ENCODE data around the gene ITGA6.

Gene ITGA6

DNA sequence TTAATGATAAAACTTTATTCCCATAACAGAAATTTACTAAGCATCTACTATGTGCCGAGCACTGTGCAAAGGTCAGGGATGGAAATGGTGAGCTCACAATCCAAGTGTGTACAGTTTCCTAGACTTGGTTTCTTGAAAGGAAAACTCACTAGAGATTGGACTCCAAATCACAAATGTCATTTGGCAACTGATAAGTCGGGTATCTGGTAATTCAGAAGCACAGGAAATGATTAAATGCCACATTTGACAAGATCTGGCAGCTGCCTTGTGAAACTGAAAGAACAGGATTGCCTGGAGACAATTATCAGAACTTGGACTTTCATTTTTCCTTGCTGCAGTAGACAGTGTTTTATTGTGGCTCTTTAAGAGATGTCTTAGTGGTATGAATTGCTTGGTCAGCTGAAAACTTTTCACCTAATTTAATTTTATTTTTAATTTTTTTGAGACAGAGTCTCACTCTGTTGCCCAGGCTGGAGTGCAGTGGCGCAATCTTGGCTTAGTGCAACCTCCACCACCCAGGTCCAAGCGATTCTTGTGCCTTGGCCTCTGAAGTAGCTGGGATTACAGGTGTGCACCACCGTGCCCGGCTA is 19.2 kb downstream of the ITGA6 start:
- TF ChIP-seq, protein P1, sequence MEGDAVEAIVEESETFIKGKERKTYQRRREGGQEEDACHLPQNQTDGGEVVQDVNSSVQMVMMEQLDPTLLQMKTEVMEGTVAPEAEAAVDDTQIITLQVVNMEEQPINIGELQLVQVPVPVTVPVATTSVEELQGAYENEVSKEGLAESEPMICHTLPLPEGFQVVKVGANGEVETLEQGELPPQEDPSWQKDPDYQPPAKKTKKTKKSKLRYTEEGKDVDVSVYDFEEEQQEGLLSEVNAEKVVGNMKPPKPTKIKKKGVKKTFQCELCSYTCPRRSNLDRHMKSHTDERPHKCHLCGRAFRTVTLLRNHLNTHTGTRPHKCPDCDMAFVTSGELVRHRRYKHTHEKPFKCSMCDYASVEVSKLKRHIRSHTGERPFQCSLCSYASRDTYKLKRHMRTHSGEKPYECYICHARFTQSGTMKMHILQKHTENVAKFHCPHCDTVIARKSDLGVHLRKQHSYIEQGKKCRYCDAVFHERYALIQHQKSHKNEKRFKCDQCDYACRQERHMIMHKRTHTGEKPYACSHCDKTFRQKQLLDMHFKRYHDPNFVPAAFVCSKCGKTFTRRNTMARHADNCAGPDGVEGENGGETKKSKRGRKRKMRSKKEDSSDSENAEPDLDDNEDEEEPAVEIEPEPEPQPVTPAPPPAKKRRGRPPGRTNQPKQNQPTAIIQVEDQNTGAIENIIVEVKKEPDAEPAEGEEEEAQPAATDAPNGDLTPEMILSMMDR (IDR thresholded peaks at IDR 0.05; ENCODE audit: low read length, missing control alignments) = no peak
- no peak overlapping the region for H3K4me3 ChIP-seq (replicated peaks; ENCODE audit: low read depth, low read length)
- DNase-seq (ENCODE audit: low read depth) = no peak

GRCh38 chr2:172447811-172448493 is 20.6 kb downstream of the ITGA6 start:
- no peak overlapping the region for H3K4me3 ChIP-seq (replicated peaks; ENCODE audit: low read depth, low read length)
- TF ChIP-seq, protein P1 (IDR thresholded peaks at IDR 0.05; ENCODE audit: low read length, missing control alignments) = no peak
- no peak for DNase-seq (ENCODE audit: low read depth)

- TF ChIP-seq, protein P1 (IDR thresholded peaks at IDR 0.05; ENCODE audit: low read length, missing control alignments) = no peak
- DNase-seq (ENCODE audit: low read depth) = no peak
These were observed 21.3 kb downstream of the ITGA6 start for GRCh38 chr2:172448544-172449267.

GRCh38 chr2:172449911-172450550 is 22.6 kb downstream of the ITGA6 start:
- TF ChIP-seq, protein P1 (IDR thresholded peaks at IDR 0.05; ENCODE audit: low read length, missing control alignments) = no peak
- DNase-seq (ENCODE audit: low read depth) = no peak
- no peak overlapping the region for H3K4me3 ChIP-seq (replicated peaks; ENCODE audit: low read depth, low read length)

More at GRCh38 chr2:172448544-172449267, 21.3 kb downstream of the ITGA6 start:
- no peak overlapping the region for H3K4me3 ChIP-seq (replicated peaks; ENCODE audit: low read depth, low read length)

GRCh38 chr2:172451923-172452322 is 24.5 kb downstream of the ITGA6 start:
- TF ChIP-seq, protein P1 (IDR thresholded peaks at IDR 0.05; ENCODE audit: low read length, missing control alignments) = no peak
- H3K4me3 ChIP-seq (replicated peaks; ENCODE audit: low read depth, low read length) = no peak overlapping the region
- no peak for DNase-seq (ENCODE audit: low read depth)

- no peak overlapping the region for H3K4me3 ChIP-seq (replicated peaks; ENCODE audit: low read depth, low read length)
- no peak for DNase-seq (ENCODE audit: low read depth)
- TF ChIP-seq, protein P1 (IDR thresholded peaks at IDR 0.05; ENCODE audit: low read length, missing control alignments) = no peak
These were observed 25.5 kb downstream of the ITGA6 start for GRCh38 chr2:172452845-172453244.
